ENCODE data around the gene RAET1G. TPM values are rescaled to one million over a fixed set of nuclear protein-coding genes. Genes with fewer than 3 reads are reported as not detected.

Gene RAET1G
- total RNA-seq, 1 donor from 2014 or later: 0.73 TPM

DNA sequence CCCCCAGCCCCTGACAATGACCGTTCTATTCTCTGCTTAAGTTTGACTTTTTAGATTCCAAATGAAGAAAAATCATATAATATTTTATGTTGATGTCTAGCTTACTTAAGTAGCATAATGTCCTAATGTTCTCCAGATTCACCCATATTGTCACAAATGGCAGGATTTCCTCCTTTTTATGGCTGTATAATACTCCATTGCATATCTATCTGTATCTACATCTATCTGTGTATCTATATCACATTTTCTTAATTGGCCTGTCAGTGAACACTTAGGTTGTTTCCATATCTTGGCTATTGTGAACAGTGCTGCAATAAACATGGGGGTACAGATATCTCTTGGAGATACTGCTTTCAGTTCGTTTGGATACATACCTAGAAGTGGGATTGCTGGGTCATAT lies 51.7 kb downstream of the RAET1G start:
- TF ChIP-seq CTCF (IDR thresholded peaks at IDR 0.05): no peak
- no peak overlapping the region for H3K27ac Mint-ChIP-seq (ENCODE audit: unreplicated experiment)
- no peak overlapping the region for H3K4me3 Mint-ChIP-seq (ENCODE audit: unreplicated experiment)
- no peaks in the 10 kb centered on the region for H3K36me3 Mint-ChIP-seq (ENCODE audit: unreplicated experiment)
- no peak for DNase-seq (ENCODE audit: extremely low spot score, unreplicated experiment)
- no peaks in the 10 kb centered on the region for H3K27me3 Mint-ChIP-seq (ENCODE audit: unreplicated experiment)
- no peaks in the 10 kb centered on the region for H3K4me1 Mint-ChIP-seq (ENCODE audit: unreplicated experiment)
- H3K9me3 Mint-ChIP-seq (ENCODE audit: unreplicated experiment): peaks cover 13% of the 10 kb centered on the region

DNA sequence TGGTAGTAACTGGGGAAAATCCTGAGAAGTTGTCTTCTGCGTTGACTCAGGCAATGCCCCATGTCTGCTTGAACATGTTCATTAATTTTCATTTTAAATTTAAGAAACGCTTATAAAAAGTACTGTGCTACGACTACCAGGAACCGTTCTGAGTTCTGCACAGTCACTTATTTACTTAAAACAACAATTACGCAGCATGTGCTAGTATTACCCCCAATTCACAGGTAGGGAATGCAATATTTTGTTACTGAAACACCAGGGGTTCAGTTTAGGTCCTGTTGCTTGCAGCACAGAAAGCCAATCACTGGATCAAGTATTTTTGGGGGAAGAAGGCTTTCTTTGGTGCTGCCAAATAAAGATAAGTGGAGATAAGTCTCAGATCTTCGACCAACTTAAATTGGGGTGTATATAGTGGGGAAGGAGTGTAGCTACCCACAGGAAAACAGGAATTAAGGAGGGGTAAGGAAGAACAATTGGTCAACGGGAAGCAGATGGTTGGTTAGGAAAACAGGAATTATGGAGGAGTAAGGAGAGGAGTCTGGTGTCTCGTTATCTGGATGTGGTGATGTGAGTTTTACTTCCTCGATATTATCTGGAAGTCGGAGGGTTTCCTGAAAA lies 53.5 kb downstream of the RAET1G start:
- Mint-ChIP-seq H3K4me3 (ENCODE audit: unreplicated experiment) (no peak overlapping the region), H3K4me1 (ENCODE audit: unreplicated experiment) (peaks cover 7% of the 10 kb centered on the region), H3K27ac (ENCODE audit: unreplicated experiment) (no peak overlapping the region), H3K9me3 (ENCODE audit: unreplicated experiment) (peaks cover 13% of the 10 kb centered on the region), H3K27me3 (ENCODE audit: unreplicated experiment) (no peaks in the 10 kb centered on the region), H3K36me3 (ENCODE audit: unreplicated experiment) (no peaks in the 10 kb centered on the region)
- TF ChIP-seq CTCF (IDR thresholded peaks at IDR 0.05): no peak
- DNase-seq (ENCODE audit: extremely low spot score, unreplicated experiment): no peak

- H3K9me3 Mint-ChIP-seq (ENCODE audit: unreplicated experiment): peaks cover 9% of the 10 kb centered on the region
- no peak for DNase-seq (ENCODE audit: extremely low spot score, unreplicated experiment)
- no peak overlapping the region for H3K4me3 Mint-ChIP-seq (ENCODE audit: unreplicated experiment)
- no peaks in the 10 kb centered on the region for H3K27me3 Mint-ChIP-seq (ENCODE audit: unreplicated experiment)
- TF ChIP-seq CTCF (IDR thresholded peaks at IDR 0.05): no peak
- H3K4me1 Mint-ChIP-seq (ENCODE audit: unreplicated experiment): peaks cover 9% of the 10 kb centered on the region
- H3K36me3 Mint-ChIP-seq (ENCODE audit: unreplicated experiment): no peaks in the 10 kb centered on the region
- no peak overlapping the region for H3K27ac Mint-ChIP-seq (ENCODE audit: unreplicated experiment)
Measured at GRCh38 chr6:149867876-149868640, 54.9 kb downstream of the RAET1G start.

Other genes starting within 250 kb of the RAET1G start
- gene LATS1, start 205.0 kb downstream of the RAET1G start, total RNA-seq: 33.8 and 33.9 TPM in 2 replicates
- gene NUP43, start 176.6 kb downstream of the RAET1G start, total RNA-seq: 36.8 and 40.0 TPM in 2 replicates
- gene PCMT1, start 173.4 kb downstream of the RAET1G start, total RNA-seq: 75.8 and 76.2 TPM in 2 replicates
- 59.6 and 75.2 TPM in 2 replicates for gene LRP11, start 58.8 kb downstream of the RAET1G start, total RNA-seq
- gene RAET1E, start 25.0 kb downstream of the RAET1G start, total RNA-seq: not detected in 2 replicates
- gene ULBP2, start 18.9 kb upstream of the RAET1G start, total RNA-seq: 2.1 and 2.9 TPM in 2 replicates
- 10.7 and 11.5 TPM in 2 replicates for gene ULBP1, start 40.8 kb upstream of the RAET1G start, total RNA-seq
- gene RAET1L, start 102.4 kb upstream of the RAET1G start, total RNA-seq: not detected in 2 replicates
- gene ULBP3, start 146.0 kb upstream of the RAET1G start, total RNA-seq: 3.0 and 3.3 TPM in 2 replicates
- 0.46 and 0.60 TPM in 2 replicates for gene PPP1R14C, start 219.9 kb upstream of the RAET1G start, total RNA-seq